B cell (primary cell): ENCODE results near the gene FAM234A.
"Not testable (repeated sequence)": the region's sequence is repeated elsewhere in the genome, so short reads cannot be mapped to it uniquely, and the experiment has no call there.

Source experiments
- EZH2 ChIP-seq: IDR thresholded peaks from 2 replicates; pipeline ENCODE4 v1.6.1; 2012; ENCODE audit warnings: borderline replicate concordance, low read depth, mild to moderate bottlenecking, moderate library complexity, low read length; ENCODE audit not compliant: insufficient read depth, poor library complexity, severe bottlenecking
- TF ChIP-seq, protein P1 (sequence below): fragments of 200-600 bp; IDR thresholded peaks from one replicate; pipeline ENCODE4 v1.8.0; 2022; ENCODE audit warnings: antibody characterized with exemption, mild to moderate bottlenecking

DNA sequence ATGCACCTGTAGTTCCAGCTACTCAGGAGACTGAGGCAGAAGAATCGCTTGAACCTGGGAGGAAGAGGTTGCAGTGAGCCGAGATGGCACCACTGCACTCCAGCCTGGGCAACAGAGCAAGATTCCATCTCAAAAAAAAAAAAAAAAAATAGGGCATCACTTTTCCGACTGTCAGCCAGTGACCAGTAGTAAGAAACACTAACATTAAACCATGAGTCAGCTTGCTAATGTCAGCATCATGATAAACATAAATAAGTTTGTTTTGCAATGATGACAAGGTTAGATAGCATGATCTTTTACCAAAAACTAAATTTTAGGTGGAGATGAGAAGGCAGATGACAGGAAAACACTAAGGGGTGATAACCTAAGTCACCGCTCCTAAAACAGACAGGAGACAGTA lies 25.3 kb upstream of the FAM234A start:
- TF ChIP-seq, protein P1, sequence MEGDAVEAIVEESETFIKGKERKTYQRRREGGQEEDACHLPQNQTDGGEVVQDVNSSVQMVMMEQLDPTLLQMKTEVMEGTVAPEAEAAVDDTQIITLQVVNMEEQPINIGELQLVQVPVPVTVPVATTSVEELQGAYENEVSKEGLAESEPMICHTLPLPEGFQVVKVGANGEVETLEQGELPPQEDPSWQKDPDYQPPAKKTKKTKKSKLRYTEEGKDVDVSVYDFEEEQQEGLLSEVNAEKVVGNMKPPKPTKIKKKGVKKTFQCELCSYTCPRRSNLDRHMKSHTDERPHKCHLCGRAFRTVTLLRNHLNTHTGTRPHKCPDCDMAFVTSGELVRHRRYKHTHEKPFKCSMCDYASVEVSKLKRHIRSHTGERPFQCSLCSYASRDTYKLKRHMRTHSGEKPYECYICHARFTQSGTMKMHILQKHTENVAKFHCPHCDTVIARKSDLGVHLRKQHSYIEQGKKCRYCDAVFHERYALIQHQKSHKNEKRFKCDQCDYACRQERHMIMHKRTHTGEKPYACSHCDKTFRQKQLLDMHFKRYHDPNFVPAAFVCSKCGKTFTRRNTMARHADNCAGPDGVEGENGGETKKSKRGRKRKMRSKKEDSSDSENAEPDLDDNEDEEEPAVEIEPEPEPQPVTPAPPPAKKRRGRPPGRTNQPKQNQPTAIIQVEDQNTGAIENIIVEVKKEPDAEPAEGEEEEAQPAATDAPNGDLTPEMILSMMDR, result not testable (repeated sequence)
- TF ChIP-seq EZH2, result not testable (repeated sequence)
